ENCODE data around the gene IL17RA. TPM values are rescaled to one million over a fixed set of nuclear protein-coding genes. Genes with fewer than 3 reads are reported as not detected.

IL17RA gene
- total and polyA plus RNA-seq, 2 donors (not counting 3 experiments of a cell fraction or from before 2014, with no cell fraction given) = 13.0 to 19.3 TPM

GRCh38 chr22:17130199-17130598 lies 45.4 kb downstream of the IL17RA start:
- no peaks in the 10 kb centered on the region for H3K4me1 ChIP-seq (ENCODE audit: control insufficient read depth, extremely low read depth, insufficient read depth, low read length)
- no TSS peak for BruUV-seq (replicated peaks)
- H2AFZ ChIP-seq (ENCODE audit: low read depth, low read length) = no peak overlapping the region
- no peaks in the 10 kb centered on the region for H3K9me1 ChIP-seq (replicated peaks; ENCODE audit: control insufficient read depth, extremely low read depth, insufficient read depth, low read length)
- ChIA-PET POLR2A (no interaction called here), CTCF (no interaction called here)
- H3K4me2 ChIP-seq (ENCODE audit: insufficient read depth, low read length) = no peak overlapping the region
- no peaks in the 10 kb centered on the region for H4K20me1 ChIP-seq (replicated peaks; ENCODE audit: control insufficient read depth, extremely low read depth, insufficient read depth, low read length)
- H3K27me3 ChIP-seq (ENCODE audit: control insufficient read depth in 2 of 2, insufficient read depth in 2 of 2, low read length in 2 of 2) = no peaks in the 10 kb centered on the region
- no peak overlapping the region for H3K4me3 ChIP-seq (replicated peaks in 1 of 3; ENCODE audit: insufficient read depth in 1 of 3, low read depth in 1 of 3, low read length in 3 of 3)
- H3K9ac ChIP-seq (replicated peaks; ENCODE audit: extremely low read depth, insufficient read depth, low read length) = no peak overlapping the region
- DNase-seq (ENCODE audit: low read depth, low spot score) = no peak
- no peak for TF ChIP-seq MYC (IDR thresholded peaks at IDR 0.05; ENCODE audit: low read depth, low read length)
- TF ChIP-seq JUN (IDR thresholded peaks at IDR 0.05; ENCODE audit: borderline replicate concordance, insufficient read depth, insufficient read length, low read depth) = no peak
- no peak for TF ChIP-seq EZH2 (IDR thresholded peaks at IDR 0.05; ENCODE audit: borderline replicate concordance, low read depth, low read length, severe bottlenecking)
- no peak for TF ChIP-seq POLR2A (IDR thresholded peaks at IDR 0.05; ENCODE audit: low read depth, low read length)
- no peak for TF ChIP-seq FOS (IDR thresholded peaks at IDR 0.05; ENCODE audit: borderline replicate concordance, insufficient read depth, low read length)
- no peak for TF ChIP-seq POLR2AphosphoS5 (IDR thresholded peaks at IDR 0.05; ENCODE audit: insufficient read depth, low read depth, low read length)
- TF ChIP-seq, protein P1, sequence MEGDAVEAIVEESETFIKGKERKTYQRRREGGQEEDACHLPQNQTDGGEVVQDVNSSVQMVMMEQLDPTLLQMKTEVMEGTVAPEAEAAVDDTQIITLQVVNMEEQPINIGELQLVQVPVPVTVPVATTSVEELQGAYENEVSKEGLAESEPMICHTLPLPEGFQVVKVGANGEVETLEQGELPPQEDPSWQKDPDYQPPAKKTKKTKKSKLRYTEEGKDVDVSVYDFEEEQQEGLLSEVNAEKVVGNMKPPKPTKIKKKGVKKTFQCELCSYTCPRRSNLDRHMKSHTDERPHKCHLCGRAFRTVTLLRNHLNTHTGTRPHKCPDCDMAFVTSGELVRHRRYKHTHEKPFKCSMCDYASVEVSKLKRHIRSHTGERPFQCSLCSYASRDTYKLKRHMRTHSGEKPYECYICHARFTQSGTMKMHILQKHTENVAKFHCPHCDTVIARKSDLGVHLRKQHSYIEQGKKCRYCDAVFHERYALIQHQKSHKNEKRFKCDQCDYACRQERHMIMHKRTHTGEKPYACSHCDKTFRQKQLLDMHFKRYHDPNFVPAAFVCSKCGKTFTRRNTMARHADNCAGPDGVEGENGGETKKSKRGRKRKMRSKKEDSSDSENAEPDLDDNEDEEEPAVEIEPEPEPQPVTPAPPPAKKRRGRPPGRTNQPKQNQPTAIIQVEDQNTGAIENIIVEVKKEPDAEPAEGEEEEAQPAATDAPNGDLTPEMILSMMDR (IDR thresholded peaks at IDR 0.05; ENCODE audit: extremely low read depth in 1 of 2, insufficient read depth in 1 of 2, low read depth in 1 of 2, low read length in 2 of 2) = no peak
- no peak for TF ChIP-seq GATA2 (IDR thresholded peaks at IDR 0.05; ENCODE audit: insufficient read depth, insufficient read length, low read depth, low read length)
- TF ChIP-seq MAX (IDR thresholded peaks at IDR 0.05; ENCODE audit: insufficient read depth, insufficient read length) = no peak
- dilution Hi-C loops (cut with MboI; ENCODE audit: extremely low pct_ligation_motif_present, low sequenced_read_pairs) = no loop called here
- H3K9me3 ChIP-seq (replicated peaks; ENCODE audit: control insufficient read depth, insufficient read depth, low read length) = no peaks in the 10 kb centered on the region
- no peaks in the 10 kb centered on the region for H3K36me3 ChIP-seq (ENCODE audit: control insufficient read depth in 2 of 2, extremely low read depth in 1 of 2, insufficient read depth in 2 of 2, low read length in 2 of 2)
- no peak overlapping the region for H3K27ac ChIP-seq (ENCODE audit: insufficient read depth, low read depth, low read length)
- FAIRE-seq = no peak
- no peaks in the 10 kb centered on the region for H3K79me2 ChIP-seq (ENCODE audit: control insufficient read depth, insufficient read depth, low read length)
- intact Hi-C loops (cut with micrococcal nuclease) = no loop called here
